Glomerular endothelial cell (primary cell): ENCODE results near the gene ALDH3A2. TPM values are rescaled to one million over a fixed set of nuclear protein-coding genes. Genes with fewer than 3 reads are reported as not detected.

Experiments
- DNase-seq: peaks from one replicate; pipeline ENCODE4 v3.0.0-alpha.2; 2011; ENCODE audit warnings: low read depth, low spot score; ENCODE audit errors: extremely low read depth
- total RNA-seq: library from RNA; depleted of rRNA; stranded (reverse); fragments of >200 nt; gene quantifications from 2 replicates; pipeline ENCODE4 v1.2.3, GENCODE V29; 2015

ALDH3A2 gene
- total RNA-seq = 19.6 and 39.7 TPM in 2 replicates

DNA sequence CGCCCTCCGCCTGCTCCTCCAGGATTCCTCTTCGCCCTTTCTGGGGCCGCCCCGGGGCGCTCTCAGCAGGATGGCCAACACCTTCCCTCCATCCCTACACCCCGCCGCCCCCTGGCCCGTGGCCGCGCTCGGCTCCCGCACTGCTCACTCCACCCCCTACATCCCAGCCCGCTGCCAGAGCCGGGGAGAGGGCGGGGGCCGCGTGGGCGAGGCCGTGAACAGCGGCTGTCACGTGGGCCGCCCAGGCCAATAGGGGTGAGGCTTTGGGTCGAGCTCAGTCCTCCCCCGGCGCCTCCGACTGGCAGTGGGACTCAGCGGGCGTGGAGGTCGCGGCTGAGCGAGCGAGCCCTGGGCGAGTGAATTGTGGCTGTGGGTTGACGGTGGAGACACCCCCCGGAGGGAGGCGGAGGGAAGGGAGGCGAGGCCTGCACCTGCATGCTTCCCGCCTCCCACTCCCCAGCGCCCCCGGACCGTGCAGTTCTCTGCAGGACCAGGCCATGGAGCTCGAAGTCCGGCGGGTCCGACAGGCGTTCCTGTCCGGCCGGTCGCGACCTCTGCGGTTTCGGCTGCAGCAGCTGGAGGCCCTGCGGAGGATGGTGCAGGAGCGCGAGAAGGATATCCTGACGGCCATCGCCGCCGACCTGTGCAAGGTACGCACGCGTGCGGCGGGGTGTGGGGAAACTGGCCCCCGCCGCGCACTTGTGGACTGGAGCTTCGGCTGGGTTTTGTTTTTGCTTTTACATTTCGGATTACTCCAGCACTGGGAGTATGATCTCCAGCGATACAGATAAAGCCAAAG is at the start of gene ALDH3A2:
TSS of gene ALDH3A2 (plus strand) at position 277 of the 799 bp plus-strand sequence. CDS start at position 498, 221 bp downstream.
- no peak for DNase-seq

DNA sequence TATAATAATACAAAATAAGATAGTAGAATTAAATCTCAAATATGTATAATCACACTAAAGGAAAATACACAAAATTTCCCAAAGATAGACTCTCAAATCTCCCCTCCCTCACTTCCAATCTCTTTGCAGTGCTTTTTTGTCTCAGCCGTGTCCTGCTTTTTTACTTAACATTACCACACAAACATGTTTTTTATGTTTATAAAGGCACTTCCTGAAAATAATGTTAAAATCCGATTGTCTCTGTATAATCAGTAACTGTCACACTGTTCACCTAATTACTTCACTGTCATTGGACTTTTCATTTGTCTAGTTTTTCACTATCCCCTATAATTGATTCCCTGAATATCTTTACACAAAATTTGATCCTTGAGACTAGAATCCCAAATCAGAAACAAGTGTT is 38.2 kb upstream of the ALDH3A2 start:
- no peak for DNase-seq

DNA sequence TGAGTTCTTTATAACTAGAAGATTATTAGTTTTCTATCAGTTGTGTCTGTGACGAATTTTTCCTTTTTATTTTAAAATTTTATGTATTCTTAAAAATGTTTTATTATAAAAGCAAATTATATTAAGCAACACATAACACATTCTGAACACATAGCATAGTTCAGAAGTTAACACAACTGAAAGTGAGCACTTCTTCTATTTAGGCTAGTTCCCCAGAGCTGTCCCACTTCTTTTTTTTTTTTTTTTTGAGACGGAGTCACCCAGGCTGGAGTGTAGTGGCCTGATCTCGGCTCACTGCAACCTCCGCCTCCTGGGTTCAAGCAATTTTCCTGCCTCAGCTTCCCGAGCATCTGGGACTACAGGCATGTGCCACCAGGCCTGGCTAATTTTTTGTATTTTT is 37.7 kb upstream of the ALDH3A2 start:
- no peak for DNase-seq

DNA sequence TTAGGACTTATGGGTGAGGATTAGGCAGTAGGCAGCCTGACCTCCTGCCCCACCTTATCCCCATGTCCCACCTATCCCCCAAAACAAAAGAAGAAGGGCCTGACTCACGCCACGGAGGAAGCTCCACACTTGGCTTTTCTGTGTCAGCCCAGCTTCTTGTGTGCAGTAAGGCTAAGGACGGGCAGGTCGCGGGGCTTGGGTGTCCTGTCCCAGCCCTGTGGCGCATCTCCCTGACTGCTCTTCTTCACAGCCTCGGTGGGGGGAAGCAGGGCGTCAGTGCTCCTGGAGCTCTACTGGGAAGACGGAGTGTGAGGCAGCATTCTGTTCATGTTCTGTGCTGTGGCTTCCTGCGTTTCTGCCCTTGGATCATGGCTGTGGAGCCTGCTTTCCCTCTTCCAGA is 34.6 kb upstream of the ALDH3A2 start:
- no peak for DNase-seq

DNA sequence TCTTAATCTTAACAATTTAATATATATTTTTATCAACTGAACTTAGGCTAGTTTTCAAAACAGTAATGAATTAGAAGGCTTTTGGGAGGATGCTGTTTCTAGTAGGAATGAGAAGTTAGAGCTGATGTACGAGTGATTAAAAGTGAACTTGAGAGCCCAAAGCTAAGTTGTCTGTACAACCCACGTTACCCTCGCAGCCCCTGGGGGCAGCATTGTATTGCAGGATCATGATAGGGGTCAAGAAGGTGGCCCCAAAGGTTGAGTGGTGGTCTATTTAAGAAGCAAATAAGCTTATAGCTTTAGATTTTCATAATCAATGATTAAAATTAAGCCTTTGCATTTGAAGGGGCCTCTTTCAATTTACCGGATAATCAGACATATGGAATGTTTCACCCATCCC is 33.7 kb upstream of the ALDH3A2 start:
- DNase-seq = no peak

DNA sequence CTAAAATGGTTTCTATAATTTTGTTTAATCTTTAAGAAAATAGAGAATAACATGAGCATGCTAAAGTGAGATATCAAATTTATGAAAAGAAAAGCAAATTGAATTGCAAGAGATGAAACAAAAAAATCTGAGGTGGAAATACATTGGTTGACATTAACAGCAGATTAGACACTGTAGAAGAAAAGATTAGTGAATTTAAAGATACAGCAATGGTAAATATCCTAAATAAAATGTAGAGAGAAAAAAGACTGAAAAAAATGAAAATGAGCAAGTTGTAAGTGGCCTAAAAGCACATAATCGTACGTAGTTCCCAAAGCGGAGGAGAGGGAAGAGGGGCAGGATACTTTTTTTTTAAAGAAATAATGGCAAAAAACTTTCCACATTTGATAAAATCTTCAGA is 30.5 kb upstream of the ALDH3A2 start:
- no peak for DNase-seq

DNA sequence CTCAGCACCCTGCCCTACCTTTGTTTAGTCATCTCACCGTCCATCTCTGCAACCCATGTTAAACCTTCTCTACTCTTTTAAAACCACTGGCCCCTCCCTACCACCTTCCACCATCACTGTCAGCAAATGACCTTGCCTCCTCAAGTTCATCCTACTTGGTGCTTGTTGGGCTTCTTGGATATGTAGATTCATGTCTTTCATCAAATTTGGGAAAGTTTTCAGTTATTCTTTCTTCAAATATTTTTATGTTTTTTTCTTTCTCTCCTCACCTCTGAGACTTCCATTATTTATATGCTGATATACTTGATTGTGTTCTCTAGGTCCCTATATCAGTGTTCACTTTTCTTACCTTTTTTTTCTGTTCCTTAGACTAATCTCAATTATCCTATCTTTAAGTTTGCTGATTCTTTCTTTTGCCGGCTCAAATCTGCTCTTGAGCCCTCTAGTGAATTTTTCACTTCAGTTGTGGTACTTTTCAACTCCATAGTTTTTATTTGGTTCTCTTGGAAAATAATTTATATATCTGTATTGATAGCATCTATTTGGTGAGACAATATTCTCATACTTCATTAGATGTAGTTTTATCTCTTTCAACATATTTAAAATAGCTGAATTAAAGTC is 28.7 kb upstream of the ALDH3A2 start:
- DNase-seq = no peak

DNA sequence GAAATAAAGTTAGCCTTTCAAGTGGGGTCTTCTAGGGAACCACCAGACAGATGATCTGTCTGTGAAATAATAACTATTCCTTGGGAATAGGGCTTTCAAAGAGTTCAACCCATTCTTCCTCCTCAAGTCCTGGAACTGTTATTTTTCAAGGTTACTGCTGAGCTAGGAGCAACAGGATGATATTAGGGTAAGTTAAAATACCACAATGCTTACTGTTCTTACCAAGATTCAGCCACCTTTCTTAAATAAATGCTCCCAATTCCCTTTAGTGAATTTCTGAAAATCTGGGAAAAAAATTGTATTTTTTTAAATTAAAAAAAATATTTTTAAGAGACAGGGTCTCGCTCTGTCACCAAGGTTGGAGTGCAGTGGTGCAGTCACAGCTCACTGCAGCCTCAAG is 26.9 kb upstream of the ALDH3A2 start:
- DNase-seq = no peak

DNA sequence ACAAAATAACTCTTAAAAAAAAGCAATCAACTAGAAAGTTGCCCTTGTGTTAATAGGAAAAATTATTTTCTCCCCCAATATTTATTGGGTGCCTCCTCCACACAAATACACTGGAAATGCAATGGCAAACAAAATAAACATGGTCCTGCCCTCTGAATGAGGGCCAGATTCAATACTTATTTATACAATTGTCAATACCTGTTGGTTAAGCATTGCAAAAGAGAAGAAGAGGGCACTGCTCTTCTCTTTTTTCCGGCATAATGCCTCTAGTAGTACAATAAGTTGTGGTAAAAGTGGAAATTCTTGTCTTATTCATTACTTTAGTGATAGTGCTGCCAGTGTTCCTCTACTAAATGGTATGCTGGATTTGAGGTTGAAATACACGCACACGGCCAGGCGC is 22.5 kb upstream of the ALDH3A2 start:
- no peak for DNase-seq

DNA sequence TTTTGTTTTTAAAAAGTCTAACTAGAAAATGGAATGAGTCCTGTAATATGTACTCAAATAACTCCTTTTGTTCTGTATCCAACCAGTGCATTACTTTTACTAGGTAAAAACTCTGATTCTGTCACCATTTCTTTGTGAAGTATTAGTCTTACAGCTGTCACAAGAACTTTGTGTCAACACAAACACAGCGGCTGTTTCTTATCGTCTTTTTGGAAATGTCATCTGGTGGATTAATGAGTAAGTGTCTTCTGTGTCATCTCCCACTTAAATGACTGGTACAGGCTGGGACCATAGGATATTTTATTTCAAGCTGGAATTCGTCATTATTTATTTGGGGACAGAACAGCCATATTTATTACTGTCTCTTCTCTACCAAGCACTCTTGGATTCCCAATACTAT is 19.1 kb upstream of the ALDH3A2 start:
- no peak for DNase-seq

DNA sequence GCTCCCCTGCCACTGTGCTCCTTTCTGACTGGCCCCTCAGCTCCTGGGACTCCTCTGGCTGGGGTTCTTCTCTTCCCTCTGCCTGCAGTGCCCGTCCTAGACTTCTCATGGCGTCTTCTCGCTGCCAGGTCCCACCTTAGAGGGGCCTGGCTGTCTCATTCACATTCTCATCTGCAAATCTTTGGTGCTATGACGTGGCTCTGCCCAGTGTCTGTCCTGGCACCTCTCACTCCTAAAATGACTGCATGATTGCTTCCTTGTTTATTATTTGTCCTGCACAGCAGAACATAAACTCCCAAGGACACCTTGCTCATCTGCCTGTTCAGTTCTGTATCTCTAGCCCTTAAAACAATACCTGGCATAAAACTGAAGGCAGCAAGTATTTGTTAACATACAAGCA is 18.5 kb upstream of the ALDH3A2 start:
- no peak for DNase-seq

DNA sequence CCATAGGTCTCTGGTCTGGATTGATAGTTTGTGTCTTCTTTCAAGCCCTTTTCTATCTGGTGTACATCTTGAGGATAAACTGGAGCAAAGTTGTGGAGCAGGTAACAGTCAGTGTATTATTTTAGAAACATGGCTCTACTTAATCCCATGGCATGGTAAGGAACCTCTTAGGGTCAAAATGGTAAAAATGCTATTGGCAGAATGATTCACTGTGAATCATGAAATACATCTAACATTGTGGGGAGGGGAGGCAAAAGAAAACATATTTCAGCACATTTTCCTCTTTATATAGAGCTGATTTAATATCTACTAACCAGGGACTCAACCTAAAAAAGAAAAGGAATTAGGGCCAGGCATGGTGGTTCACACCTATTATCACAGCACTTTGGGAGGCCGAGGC is 17.9 kb upstream of the ALDH3A2 start:
- DNase-seq = no peak

DNA sequence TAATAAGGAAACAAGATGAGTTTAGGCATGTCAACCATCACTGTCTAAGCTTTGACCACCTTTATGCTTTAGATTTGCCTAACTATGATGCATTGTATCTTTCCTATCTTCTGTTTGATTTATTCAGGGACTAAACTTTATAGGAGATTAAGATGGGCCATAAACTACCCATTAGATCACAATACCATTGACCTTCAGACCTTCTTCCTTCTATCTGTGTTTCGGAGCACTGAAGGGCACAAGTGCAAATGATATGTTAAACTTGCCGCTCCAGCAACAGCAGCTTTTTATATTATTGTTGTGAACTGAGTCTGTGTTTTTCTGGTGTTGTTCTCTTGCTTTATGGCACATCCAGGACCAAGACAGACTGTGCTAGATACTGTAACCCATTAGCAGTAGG is 16.6 kb upstream of the ALDH3A2 start:
- DNase-seq = no peak

DNA sequence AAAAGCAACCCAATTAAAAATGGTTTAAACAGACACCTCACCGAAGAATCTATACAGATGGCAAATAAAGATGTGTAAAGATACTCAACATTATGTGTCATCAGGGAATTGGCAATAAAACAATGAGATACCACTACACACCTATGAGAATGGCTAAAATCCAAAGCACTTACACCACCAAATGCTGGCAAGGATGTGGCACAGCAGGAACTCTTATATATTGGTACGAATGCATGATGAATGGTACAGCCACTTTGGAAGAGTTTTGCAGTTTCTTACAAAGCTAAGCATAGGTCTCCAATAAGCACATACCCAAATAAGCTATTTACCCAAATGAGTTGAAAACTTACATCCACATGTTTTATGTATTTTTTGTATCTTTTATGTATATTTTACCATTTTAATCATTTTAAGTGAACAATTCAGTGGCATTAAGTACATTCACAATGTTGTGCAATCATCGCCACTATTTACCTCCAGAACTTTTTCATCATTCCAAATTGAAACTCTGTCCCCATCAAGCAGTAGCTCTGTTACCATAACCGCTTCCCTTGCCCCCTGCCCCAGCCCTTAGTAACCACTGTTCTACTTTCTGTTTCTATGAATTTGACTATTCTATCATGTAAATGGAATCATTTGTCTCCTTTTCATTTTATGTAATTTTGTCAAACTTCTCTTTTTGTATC is 6.7 kb upstream of the ALDH3A2 start:
- no peak for DNase-seq

DNA sequence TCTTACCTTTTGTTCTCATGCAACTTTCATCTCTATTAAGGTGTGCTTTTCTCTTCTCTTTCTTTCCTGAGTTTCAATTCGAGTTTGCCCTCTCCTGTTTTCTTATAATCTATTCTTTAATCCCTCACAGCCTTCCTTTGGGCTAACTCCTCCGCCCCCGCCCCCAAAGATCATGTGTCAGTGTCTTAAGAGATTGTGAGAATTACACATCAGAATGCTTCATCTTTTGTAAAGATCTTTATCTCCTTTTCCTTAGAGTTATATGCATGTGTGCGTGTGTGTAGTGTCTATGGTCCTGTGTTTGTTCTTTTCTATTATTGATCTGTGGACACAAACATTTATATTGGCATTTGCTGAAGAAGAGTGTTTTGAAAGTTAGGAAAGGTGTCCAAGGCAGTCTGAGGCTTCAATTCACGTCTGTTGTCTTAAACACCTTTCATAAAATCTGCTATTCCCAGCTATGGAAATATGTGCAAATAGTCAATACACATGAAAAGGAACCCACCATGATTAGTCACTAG is 6.1 kb upstream of the ALDH3A2 start:
- no peak for DNase-seq

DNA sequence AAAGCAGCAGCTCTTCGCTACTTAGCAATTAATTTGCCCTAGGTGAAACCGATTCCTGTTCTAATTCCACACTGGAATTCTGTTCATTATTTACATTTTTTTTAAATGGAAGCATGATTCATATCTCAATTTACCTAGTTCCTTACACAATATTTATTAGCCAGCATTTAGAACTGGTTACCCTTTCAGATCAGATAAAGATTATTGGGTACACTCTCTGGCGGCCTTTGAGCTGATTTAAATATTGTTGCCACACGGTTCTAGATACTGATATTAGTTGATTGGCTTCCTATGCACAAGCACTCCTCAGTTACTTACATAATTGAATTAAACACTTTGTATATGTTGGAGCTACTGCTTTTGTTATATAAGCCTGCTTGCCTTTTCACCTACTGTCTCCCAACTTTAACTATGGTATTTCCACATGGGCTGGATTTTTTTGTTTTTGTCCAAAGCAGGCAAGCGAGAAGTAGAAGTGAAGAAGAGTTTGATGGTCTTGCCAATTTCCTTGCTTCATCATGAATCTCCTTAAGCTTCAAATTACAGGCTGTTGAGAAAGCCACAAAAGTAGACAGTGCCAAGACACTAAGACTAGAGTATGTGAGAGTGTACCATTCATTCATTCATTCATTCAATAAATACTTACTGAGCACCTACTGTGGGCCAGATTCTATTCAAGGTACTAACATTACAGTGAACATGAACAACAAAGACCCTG is 3.9 kb upstream of the ALDH3A2 start:
- no peak for DNase-seq

DNA sequence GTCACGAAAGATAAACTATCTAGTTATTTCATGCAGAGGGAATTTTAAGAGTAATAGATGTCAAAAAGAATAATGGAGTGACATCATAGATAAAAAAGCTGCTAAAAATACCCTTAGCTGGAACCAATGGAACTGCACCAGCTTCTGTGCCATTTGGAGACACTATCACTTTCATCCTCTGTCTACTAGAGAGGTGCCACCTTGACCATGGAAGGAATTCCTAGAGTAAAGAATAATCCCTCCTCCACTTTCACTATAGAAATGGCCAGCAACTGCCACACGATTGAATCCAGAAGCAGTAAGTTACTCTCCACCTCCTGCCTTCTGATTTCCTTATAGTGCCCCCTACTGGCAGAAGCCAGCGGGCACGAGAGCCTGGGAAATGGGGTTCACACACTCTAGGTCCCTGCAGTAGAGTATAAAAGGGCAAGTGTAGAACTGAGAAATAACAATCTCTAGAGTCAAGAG is 2.8 kb upstream of the ALDH3A2 start:
- DNase-seq = no peak

DNA sequence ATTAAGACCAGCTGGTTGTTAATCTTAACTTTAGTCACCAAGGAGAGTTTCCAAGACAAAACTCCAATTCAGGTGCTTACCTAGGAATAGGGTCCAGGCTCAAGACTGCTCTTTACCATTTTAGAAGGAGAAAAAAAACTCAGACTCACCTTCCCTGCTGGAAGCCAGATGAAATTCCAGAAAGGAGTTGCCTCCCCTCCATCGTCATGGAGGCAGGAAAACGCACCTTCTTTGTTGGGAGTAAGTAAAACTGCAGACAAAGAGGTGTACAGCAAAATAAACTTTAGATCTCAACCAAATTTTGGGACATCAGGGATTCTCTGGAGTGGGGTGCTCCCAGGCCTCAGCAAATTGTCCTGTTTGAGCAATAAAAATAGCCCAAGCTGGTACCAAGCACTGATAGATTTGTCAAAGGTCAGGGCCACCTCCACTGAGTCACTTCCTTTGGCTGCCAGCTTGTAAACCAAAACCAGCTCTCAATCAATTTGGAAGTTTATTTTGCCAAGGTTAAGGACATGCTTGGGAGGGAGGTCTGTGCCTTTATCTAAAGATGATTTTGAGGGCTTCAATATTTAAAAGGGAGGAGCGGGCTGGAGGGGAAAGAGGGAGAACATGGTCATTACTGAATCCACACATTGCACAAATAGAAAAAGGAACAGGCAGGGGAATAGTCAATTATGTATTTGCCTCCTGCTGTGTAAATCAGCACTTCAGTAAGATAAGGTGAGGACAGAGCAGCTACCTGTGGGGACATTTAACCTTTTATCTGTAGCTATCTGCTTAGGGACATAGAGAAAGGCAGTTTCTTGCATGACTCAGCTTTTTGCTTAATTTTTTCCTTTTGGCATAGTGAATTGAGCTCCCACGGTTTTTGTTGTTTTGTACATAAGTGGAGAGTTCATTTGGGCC is 1.5 kb upstream of the ALDH3A2 start:
- DNase-seq = no peak

DNA sequence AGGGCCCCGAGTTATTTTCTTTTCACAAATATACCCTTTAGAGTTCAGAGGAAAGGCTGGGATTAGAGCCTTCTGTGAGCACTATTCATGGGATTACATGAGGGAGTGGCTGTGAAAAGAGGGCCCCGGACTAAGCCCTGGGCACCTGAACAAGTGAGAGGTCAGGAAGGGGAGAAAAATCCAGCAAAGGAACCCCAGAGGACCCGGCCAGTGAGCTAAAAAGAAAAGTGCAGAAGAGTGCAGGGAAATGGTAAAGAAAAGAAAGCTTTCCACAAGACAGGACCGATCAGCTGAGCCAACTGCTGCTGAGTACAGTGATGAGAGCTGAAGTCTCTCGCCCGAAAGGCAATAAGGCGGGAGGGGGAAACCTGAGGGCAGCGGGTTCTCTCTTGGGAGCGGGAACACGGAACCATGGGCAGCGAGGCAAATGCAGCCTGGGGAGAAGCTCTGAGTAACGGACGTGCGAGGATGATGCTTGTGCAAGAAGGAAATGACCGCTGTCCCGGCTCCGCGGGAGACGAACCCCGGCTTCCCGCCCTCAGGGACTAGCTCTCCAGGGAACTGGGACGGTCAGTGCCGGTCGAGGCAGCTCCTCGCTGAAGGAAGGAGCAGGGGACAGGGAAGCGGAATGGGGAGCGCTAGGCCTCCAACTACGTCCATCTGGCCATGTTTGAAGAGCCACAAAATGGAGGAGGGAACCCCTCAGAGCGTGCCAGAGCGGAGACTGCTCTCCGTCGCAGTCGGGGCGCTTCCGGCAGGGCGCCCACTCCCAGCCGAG is 665 bp upstream of the ALDH3A2 start:
- DNase-seq = no peak
